ENCODE measurements around the gene TLL2. TPM values are rescaled to one million over a fixed set of nuclear protein-coding genes. Genes with fewer than 3 reads are reported as not detected.
A peak's percentile ranks its signal among the peaks of the same experiment; 100 is the strongest.

The TLL2 gene
- total RNA-seq, 1 experiment from 2014 or later: 9.1 TPM

DNA sequence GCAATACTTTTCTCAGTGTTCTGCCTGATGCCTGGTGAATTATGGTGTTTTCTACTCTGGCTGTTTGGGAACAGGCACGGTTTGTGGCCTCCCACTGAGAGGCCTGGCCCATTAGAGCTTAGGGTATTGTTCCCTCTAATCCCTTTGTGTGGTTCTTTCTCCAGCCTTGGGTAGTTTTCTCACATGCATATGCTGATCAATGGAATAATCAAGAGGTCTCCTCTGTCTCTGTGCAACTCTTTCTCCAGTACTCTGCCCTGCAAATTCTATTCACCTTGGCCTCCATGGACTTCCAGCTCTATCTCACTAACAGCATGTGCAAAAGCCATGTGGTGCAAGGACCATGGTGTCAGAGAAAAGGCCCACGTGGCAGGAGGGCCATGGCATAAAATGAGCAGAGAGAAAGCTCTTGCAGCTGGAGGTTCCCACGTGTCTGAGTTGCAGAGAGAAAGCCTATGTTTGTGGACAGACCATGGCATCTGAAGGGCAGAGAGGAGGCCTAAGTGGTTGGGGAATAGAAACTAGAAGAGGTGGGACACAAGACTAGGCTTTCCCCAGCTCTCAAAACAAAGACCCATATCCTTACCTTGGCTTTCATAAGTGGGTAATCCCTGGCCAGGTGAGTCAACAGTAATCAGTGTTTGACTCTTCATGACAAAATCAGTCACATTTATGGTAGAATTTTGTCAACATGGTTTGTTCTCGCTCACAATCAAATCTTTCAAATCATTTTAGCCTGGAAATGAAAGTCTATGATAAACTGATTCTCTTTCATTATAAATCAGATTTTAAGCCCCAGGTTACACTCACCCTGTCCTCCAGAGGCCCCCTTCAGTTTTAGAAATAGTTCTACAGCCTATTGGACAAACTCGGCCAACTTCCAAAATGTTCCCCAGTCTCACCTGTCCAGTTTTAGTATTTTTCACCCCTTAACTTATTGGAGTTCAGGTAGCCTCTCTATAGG lies 172.2 kb downstream of the TLL2 start (continued):
- peak; percentile 72; the same call in 1 of the 2 replicates for TF ChIP-seq E2F1 (CRISPR knock-in tag; IDR thresholded peaks at IDR 0.05)

DNA sequence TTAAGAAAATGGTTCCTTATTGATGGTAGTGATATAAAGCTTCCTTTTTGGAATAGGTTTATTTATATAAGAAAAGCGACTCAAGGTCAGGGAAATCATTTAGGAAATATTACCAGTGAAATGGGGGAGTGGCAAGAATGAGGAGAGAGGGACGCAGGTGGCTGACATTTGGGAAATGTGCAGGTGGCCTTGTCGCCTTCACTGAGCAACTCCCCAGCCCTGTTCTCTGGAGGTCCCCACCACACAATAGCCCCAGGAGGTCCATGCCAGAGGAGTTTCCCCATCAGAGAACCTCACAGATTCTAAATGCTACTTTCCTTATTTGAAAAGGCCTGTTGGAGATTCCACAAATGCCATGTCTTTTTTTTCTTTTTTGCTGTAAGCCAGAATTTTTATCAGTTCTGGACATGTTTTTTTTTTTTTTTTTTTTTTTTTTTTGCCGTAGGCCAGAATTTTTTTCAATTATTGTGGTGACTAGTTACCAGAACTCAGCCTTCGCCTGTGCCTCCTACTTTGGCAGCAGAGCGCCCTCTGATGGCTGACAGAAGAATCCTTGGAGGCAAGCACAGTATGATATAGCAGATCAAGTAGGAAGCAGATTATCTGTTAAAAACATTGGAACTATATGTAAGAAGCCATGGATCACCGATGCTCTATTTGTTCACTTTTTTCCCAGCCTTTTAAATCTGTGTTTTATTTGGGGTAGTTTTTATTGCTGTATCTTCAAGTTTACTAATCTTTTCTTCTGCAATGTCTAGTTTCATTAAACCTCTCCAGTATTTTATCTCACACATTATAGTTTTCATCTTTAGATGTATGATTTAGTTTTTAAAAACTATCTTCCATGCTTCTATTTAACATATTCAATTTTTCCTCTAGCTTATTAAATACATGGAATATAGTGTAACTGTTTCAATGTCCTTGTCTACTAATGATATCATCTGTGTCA lies 173.5 kb downstream of the TLL2 start:
- CTCF ChIA-PET: interaction anchor here (0.8 to 3.0 kb wide), 24 partner anchors 10 to 323 kb away, joined by 3 to 31 read pairs (median 6); partner anchors contain the start of gene TLL2
- Mint-ChIP-seq H3K27me3 (ENCODE audit: low read depth) (peaks cover 24% of the 10 kb centered on the region), H3K9me3 (peaks cover 4% of the 10 kb centered on the region), H3K4me1 (peaks cover 59% of the 10 kb centered on the region), H3K4me3 (no peak overlapping the region), H3K36me3 (peaks cover 3% of the 10 kb centered on the region), H3K27ac (no peak overlapping the region)
- POLR2A ChIA-PET: no interaction called here
- TF ChIP-seq, protein P1, sequence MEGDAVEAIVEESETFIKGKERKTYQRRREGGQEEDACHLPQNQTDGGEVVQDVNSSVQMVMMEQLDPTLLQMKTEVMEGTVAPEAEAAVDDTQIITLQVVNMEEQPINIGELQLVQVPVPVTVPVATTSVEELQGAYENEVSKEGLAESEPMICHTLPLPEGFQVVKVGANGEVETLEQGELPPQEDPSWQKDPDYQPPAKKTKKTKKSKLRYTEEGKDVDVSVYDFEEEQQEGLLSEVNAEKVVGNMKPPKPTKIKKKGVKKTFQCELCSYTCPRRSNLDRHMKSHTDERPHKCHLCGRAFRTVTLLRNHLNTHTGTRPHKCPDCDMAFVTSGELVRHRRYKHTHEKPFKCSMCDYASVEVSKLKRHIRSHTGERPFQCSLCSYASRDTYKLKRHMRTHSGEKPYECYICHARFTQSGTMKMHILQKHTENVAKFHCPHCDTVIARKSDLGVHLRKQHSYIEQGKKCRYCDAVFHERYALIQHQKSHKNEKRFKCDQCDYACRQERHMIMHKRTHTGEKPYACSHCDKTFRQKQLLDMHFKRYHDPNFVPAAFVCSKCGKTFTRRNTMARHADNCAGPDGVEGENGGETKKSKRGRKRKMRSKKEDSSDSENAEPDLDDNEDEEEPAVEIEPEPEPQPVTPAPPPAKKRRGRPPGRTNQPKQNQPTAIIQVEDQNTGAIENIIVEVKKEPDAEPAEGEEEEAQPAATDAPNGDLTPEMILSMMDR (IDR thresholded peaks at IDR 0.05): peak; percentile 71
- peak; percentile 79 for TF ChIP-seq ZNF317 (CRISPR knock-in tag; IDR thresholded peaks at IDR 0.05; ENCODE audit: borderline replicate concordance, low read depth)
- TF ChIP-seq ZNF423 (CRISPR knock-in tag; IDR thresholded peaks at IDR 0.05): no peak
- peak; percentile 72 for ATAC-seq
- peak; percentile 79 for DNase-seq (ENCODE audit: low spot score)

DNA sequence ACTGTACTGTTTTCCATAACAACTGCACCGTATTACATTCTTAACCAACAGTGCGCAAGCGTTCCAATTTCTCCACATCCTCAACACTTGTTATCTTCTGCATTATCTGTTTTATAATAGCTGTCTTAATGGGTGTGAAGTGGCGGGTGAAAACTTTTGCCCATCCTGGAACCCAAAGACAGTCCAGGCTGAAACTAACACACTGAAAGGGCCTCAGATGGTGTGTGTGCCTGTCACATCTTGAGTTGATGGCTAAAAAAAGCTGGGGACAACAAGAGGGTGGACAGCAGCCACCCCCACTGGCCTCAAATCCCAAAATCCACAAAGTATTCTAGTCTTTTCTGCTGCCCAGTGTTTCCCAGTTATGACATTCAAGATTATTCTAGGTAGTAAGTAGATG lies 174.3 kb downstream of the TLL2 start:
- ATAC-seq: no peak
- H3K4me3 Mint-ChIP-seq: no peak overlapping the region
- peaks cover 24% of the 10 kb centered on the region for H3K27me3 Mint-ChIP-seq (ENCODE audit: low read depth)
- H3K27ac Mint-ChIP-seq: no peak overlapping the region
- POLR2A ChIA-PET: no interaction called here
- peaks cover 4% of the 10 kb centered on the region; the same call in 1 of the 2 replicates for H3K9me3 Mint-ChIP-seq
- DNase-seq (ENCODE audit: low spot score): no peak
- peaks cover 59% of the 10 kb centered on the region for H3K4me1 Mint-ChIP-seq
- CTCF ChIA-PET: interaction anchor here (0.8 to 3.0 kb wide), 12 partner anchors 10 to 322 kb away, joined by 3 to 31 read pairs (median 6); no protein-coding TSS in a partner anchor
- H3K36me3 Mint-ChIP-seq: no peaks in the 10 kb centered on the region; the same call in 1 of the 2 replicates
- TF ChIP-seq, protein P2, sequence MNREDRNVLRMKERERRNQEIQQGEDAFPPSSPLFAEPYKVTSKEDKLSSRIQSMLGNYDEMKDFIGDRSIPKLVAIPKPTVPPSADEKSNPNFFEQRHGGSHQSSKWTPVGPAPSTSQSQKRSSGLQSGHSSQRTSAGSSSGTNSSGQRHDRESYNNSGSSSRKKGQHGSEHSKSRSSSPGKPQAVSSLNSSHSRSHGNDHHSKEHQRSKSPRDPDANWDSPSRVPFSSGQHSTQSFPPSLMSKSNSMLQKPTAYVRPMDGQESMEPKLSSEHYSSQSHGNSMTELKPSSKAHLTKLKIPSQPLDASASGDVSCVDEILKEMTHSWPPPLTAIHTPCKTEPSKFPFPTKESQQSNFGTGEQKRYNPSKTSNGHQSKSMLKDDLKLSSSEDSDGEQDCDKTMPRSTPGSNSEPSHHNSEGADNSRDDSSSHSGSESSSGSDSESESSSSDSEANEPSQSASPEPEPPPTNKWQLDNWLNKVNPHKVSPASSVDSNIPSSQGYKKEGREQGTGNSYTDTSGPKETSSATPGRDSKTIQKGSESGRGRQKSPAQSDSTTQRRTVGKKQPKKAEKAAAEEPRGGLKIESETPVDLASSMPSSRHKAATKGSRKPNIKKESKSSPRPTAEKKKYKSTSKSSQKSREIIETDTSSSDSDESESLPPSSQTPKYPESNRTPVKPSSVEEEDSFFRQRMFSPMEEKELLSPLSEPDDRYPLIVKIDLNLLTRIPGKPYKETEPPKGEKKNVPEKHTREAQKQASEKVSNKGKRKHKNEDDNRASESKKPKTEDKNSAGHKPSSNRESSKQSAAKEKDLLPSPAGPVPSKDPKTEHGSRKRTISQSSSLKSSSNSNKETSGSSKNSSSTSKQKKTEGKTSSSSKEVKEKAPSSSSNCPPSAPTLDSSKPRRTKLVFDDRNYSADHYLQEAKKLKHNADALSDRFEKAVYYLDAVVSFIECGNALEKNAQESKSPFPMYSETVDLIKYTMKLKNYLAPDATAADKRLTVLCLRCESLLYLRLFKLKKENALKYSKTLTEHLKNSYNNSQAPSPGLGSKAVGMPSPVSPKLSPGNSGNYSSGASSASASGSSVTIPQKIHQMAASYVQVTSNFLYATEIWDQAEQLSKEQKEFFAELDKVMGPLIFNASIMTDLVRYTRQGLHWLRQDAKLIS (CRISPR knock-in tag; IDR thresholded peaks at IDR 0.05; ENCODE audit: borderline replicate concordance): no peak
- TF ChIP-seq RELA (CRISPR knock-in tag; IDR thresholded peaks at IDR 0.05; ENCODE audit: borderline replicate concordance) (no peak), SP1 (CRISPR knock-in tag; conservative IDR thresholded peaks at IDR 0.05) (no peak), ZMAT4 (CRISPR knock-in tag; IDR thresholded peaks at IDR 0.05) (no peak), MYBL2 (CRISPR knock-in tag; IDR thresholded peaks at IDR 0.05) (no peak), USF2 (CRISPR knock-in tag; IDR thresholded peaks at IDR 0.05) (no peak), ATF1 (CRISPR knock-in tag; IDR thresholded peaks at IDR 0.05) (no peak), E2F5 (CRISPR knock-in tag; IDR thresholded peaks at IDR 0.05) (no peak), HMGA2 (CRISPR knock-in tag; IDR thresholded peaks at IDR 0.05) (no peak), OVOL2 (CRISPR knock-in tag; IDR thresholded peaks at IDR 0.05; ENCODE audit: borderline replicate concordance) (no peak), PREB (CRISPR knock-in tag; IDR thresholded peaks at IDR 0.05; ENCODE audit: borderline replicate concordance) (no peak), ZNF317 (CRISPR knock-in tag; IDR thresholded peaks at IDR 0.05; ENCODE audit: borderline replicate concordance, low read depth) (no peak), ZNF121 (CRISPR knock-in tag; IDR thresholded peaks at IDR 0.05) (no peak), TP53 (CRISPR knock-in tag; IDR thresholded peaks at IDR 0.05) (no peak)
- TF ChIP-seq, protein P3, sequence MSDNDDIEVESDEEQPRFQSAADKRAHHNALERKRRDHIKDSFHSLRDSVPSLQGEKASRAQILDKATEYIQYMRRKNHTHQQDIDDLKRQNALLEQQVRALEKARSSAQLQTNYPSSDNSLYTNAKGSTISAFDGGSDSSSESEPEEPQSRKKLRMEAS (CRISPR knock-in tag; IDR thresholded peaks at IDR 0.05): no peak

All from WTC11 (cell line).